Parathyroid adenoma (tissue), 2 donors: Measurements from ENCODE around the gene FUNDC2.

Experiments used
- H2AFZ ChIP-seq: fragments of 300-600 bp; sonication (generic); one replicate; pipeline ENCODE4 v1.7.0; 2017; ENCODE audit warnings: antibody characterized with exemption, mild to moderate bottlenecking
- H3K27ac ChIP-seq: fragments of 300-600 bp; sonication (generic); one replicate; pipeline ENCODE4 v1.7.0; 2017
- H3K27me3 ChIP-seq: fragments of 300-600 bp; sonication (generic); one replicate; pipeline ENCODE4 v1.7.0; 2017; ENCODE audit warnings: low read length; ENCODE audit not compliant: control insufficient read depth, insufficient read depth
- H3K36me3 ChIP-seq: fragments of 300-600 bp; sonication (generic); one replicate; pipeline ENCODE4 v1.7.0; 2017; ENCODE audit warnings: low read length; ENCODE audit not compliant: control insufficient read depth, insufficient read depth
- H3K4me1 ChIP-seq: fragments of 300-600 bp; sonication (generic); one replicate; pipeline ENCODE4 v1.7.0; 2017; ENCODE audit warnings: control low read depth
- H3K4me2 ChIP-seq: fragments of 300-600 bp; sonication (generic); one replicate; pipeline ENCODE4 v1.7.0; 2017; ENCODE audit warnings: low read length
- H3K4me3 ChIP-seq: fragments of 300-600 bp; sonication (generic); one replicate; pipeline ENCODE4 v1.7.0; 2017; ENCODE audit warnings: low read depth, low read length
- H3K79me2 ChIP-seq: fragments of 300-600 bp; sonication (generic); one replicate; pipeline ENCODE4 v1.7.0; 2017; ENCODE audit warnings: control low read depth
- H3K9ac ChIP-seq: fragments of 300-600 bp; sonication (generic); one replicate; pipeline ENCODE4 v1.7.0; 2017; ENCODE audit warnings: mild to moderate bottlenecking
- H3K9me3 ChIP-seq: fragments of 300-600 bp; sonication (generic); one replicate; pipeline ENCODE4 v1.7.0; 2017; ENCODE audit warnings: low read length; ENCODE audit not compliant: control insufficient read depth
- CTCF ChIP-seq: fragments of 300-600 bp; sonication (generic); IDR thresholded peaks from one replicate; pipeline ENCODE4 v1.7.0; 2017; ENCODE audit warnings: antibody characterized with exemption, mild to moderate bottlenecking
- donor health status: primary hyperparathyroidism.

Gene FUNDC2

GRCh38 chrX:155094468-155095061 is 67.9 kb downstream of the FUNDC2 start:
- no peaks in the 10 kb centered on the region for H3K27me3 ChIP-seq
- no peak overlapping the region for H3K4me3 ChIP-seq
- no peaks in the 10 kb centered on the region for H3K4me1 ChIP-seq
- TF ChIP-seq CTCF, result peak; percentile 40
- no peak overlapping the region for H3K9ac ChIP-seq
- no peak overlapping the region for H2AFZ ChIP-seq
- H3K36me3 ChIP-seq, result no peaks in the 10 kb centered on the region
- H3K9me3 ChIP-seq, result no peaks in the 10 kb centered on the region
- H3K4me2 ChIP-seq, result no peak overlapping the region
- no peak overlapping the region for H3K27ac ChIP-seq
- no peaks in the 10 kb centered on the region for H3K79me2 ChIP-seq

DNA sequence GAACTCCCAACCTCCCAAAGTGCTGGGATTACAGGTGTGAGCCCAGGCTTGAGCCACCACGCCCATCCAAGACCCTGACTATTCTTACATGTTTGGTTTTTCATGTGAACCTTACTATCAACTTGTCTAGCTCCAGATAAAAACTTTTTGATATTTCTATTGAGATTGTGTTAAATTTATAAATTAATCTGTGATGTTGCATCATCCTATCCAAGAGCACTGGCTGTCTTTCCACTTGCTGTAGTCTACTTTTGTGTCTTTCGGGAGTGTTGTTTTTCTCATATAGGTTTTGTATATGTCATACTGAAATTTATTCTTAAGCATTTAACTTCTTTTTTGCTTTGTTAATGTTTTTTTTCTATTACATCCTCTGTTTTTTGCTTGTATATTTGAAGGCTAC is 79.3 kb downstream of the FUNDC2 start:
- Histone ChIP-seq H3K4me2 (no peak overlapping the region), H3K36me3 (no peaks in the 10 kb centered on the region), H3K9me3 (no peaks in the 10 kb centered on the region), H3K4me3 (no peak overlapping the region), H3K27ac (no peak overlapping the region), H3K4me1 (no peaks in the 10 kb centered on the region), H3K79me2 (no peaks in the 10 kb centered on the region), H2AFZ (no peak overlapping the region), H3K27me3 (no peaks in the 10 kb centered on the region), H3K9ac (no peak overlapping the region)
- TF ChIP-seq CTCF, result no peak

DNA sequence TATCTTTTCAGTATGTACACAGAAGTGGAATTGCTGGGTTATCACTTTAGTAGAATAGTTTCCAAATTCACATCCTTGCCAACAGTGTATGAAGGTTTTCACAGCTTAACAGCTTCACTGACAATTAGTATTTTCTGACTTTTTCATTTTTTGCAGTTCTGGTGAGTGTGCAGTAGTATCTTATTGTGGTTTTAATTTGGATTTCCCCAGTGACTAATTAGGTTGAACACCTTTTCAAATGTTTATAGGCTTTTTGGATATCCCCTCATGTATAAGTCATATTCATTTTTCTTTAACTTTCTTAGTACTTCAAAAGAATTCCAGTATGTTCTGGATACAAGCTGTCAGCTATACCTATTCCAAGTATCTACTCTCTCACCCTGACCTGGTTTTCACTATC is 81.8 kb downstream of the FUNDC2 start:
- H3K4me2 ChIP-seq, result no peak overlapping the region
- H3K79me2 ChIP-seq, result no peaks in the 10 kb centered on the region
- no peak overlapping the region for H2AFZ ChIP-seq
- H3K4me1 ChIP-seq, result no peaks in the 10 kb centered on the region
- no peak overlapping the region for H3K4me3 ChIP-seq
- H3K27ac ChIP-seq, result no peak overlapping the region
- no peaks in the 10 kb centered on the region for H3K9me3 ChIP-seq
- no peak for TF ChIP-seq CTCF
- H3K9ac ChIP-seq, result no peak overlapping the region
- no peaks in the 10 kb centered on the region for H3K27me3 ChIP-seq
- H3K36me3 ChIP-seq, result no peaks in the 10 kb centered on the region
